ENCODE measurements around the gene TNNI2.
"Not testable (repeated sequence)": the region's sequence is repeated elsewhere in the genome, so short reads cannot be mapped to it uniquely, and the experiment has no call there.

GRCh38 chr11:1874441-1875092 is 35.8 kb downstream of the TNNI2 start:
- TF ChIP-seq EP300 (IDR thresholded peaks at IDR 0.05; ENCODE audit: borderline replicate concordance); NFIC (IDR thresholded peaks at IDR 0.05): not testable (repeated sequence)
